Left ventricle myocardium inferior (tissue), 1 donor: ENCODE data around the gene ART1. TPM values are rescaled to one million over a fixed set of nuclear protein-coding genes. Genes with fewer than 3 reads are reported as not detected.
"Not testable (repeated sequence)": the region's sequence is repeated elsewhere in the genome, so short reads cannot be mapped to it uniquely, and the experiment has no call there.

Source experiments
- DNase-seq: peaks from one replicate; pipeline ENCODE4 v3.0.0-alpha.2; 2020
- H3K27ac ChIP-seq: fragments of 200-600 bp; replicated peaks from 2 replicates; pipeline ENCODE4 v1.8.0; 2021
- H3K27me3 ChIP-seq: fragments of 200-600 bp; 2 replicates; pipeline ENCODE4 v1.8.0; 2021; ENCODE audit warnings: low read depth
- H3K36me3 ChIP-seq: fragments of 200-600 bp; 2 replicates; pipeline ENCODE4 v1.8.0; 2021
- H3K4me1 ChIP-seq: fragments of 200-600 bp; 2 replicates; pipeline ENCODE4 v1.8.0; 2021
- H3K4me3 ChIP-seq: fragments of 200-600 bp; 2 replicates; pipeline ENCODE4 v1.8.0; 2021; ENCODE audit warnings: mild to moderate bottlenecking, moderate library complexity
- H3K9me3 ChIP-seq: fragments of 200-600 bp; replicated peaks from 2 replicates; pipeline ENCODE4 v1.8.0; 2021
- CTCF ChIP-seq: fragments of 200-600 bp; IDR thresholded peaks from 2 replicates; pipeline ENCODE4 v1.8.0; 2021; ENCODE audit warnings: antibody characterized with exemption, mild to moderate bottlenecking, borderline replicate concordance
- intact Hi-C: fragments of 100-400 bp; cut with micrococcal nuclease; formaldehyde crosslinking; loops from one replicate; pipeline ENCODE4 v1.11.0; 2022
- total RNA-seq: library from RNA; stranded (reverse); fragmentation: NEBNext Ultra II Directional; extraction: Animal tissue kit (Norgen Biotek cat#: 25700); gene quantifications from one replicate; pipeline ENCODE4 v1.2.1, GENCODE V29; 2021
- donor health status: DM: no; HTN: yes; CAD: no; lungs with severe emphysema.

The ART1 gene
- total RNA-seq, 1 donor from 2014 or later: 0.58 TPM

GRCh38 chr11:3655547-3655946 lies 10.6 kb downstream of the ART1 start:
- no peaks in the 10 kb centered on the region for H3K27me3 ChIP-seq

GRCh38 chr11:3657331-3657730 lies 12.4 kb downstream of the ART1 start:
- intact Hi-C loops, H3K36me3 ChIP-seq, DNase-seq, H3K9me3 ChIP-seq, H3K27me3 ChIP-seq, H3K4me3 ChIP-seq, H3K27ac ChIP-seq, H3K4me1 ChIP-seq: not testable (repeated sequence)

More at GRCh38 chr11:3655547-3655946, 10.6 kb downstream of the ART1 start:
- no peaks in the 10 kb centered on the region for H3K36me3 ChIP-seq
- intact Hi-C loops: no loop called here
- H3K4me1 ChIP-seq: no peaks in the 10 kb centered on the region
- no peak for TF ChIP-seq CTCF
- H3K4me3 ChIP-seq: no peak overlapping the region
- H3K9me3 ChIP-seq: no peaks in the 10 kb centered on the region
- no peak overlapping the region for H3K27ac ChIP-seq
- no peak for DNase-seq

GRCh38 chr11:3658252-3658651 lies 13.3 kb downstream of the ART1 start:
- no peaks in the 10 kb centered on the region for H3K36me3 ChIP-seq
- DNase-seq: no peak

GRCh38 chr11:3659595-3660515 lies 14.9 kb downstream of the ART1 start:
- H3K27ac ChIP-seq: no peak overlapping the region

More at GRCh38 chr11:3658252-3658651, 13.3 kb downstream of the ART1 start:
- no peaks in the 10 kb centered on the region for H3K4me1 ChIP-seq
- intact Hi-C loops: no loop called here
- no peak overlapping the region for H3K4me3 ChIP-seq
- H3K9me3 ChIP-seq: no peaks in the 10 kb centered on the region
- H3K27me3 ChIP-seq: no peaks in the 10 kb centered on the region
- H3K27ac ChIP-seq: no peak overlapping the region
- TF ChIP-seq CTCF: no peak

GRCh38 chr11:3660960-3661359 lies 16.0 kb downstream of the ART1 start:
- peaks cover 2% of the 10 kb centered on the region for H3K4me1 ChIP-seq
- H3K4me3 ChIP-seq: no peak overlapping the region
- intact Hi-C loops: no loop called here
- peaks cover 2% of the 10 kb centered on the region for H3K36me3 ChIP-seq
- TF ChIP-seq CTCF: no peak
- no peak for DNase-seq
- no peaks in the 10 kb centered on the region for H3K9me3 ChIP-seq
- H3K27ac ChIP-seq: no peak overlapping the region
- no peaks in the 10 kb centered on the region for H3K27me3 ChIP-seq

More at GRCh38 chr11:3659595-3660515, 14.9 kb downstream of the ART1 start:
- no peak for DNase-seq
- intact Hi-C loops: no loop called here
- Histone ChIP-seq H3K36me3 (no peaks in the 10 kb centered on the region), H3K9me3 (no peaks in the 10 kb centered on the region), H3K4me3 (no peak overlapping the region), H3K27me3 (no peaks in the 10 kb centered on the region), H3K4me1 (no peaks in the 10 kb centered on the region)
- TF ChIP-seq CTCF: no peak

GRCh38 chr11:3662856-3663255 lies 17.9 kb downstream of the ART1 start:
- DNase-seq: no peak
- intact Hi-C loops: no loop called here
- Histone ChIP-seq H3K4me1 (peaks cover 7% of the 10 kb centered on the region), H3K27me3 (no peaks in the 10 kb centered on the region), H3K27ac (no peak overlapping the region), H3K9me3 (no peaks in the 10 kb centered on the region), H3K4me3 (no peak overlapping the region), H3K36me3 (peaks cover 21% of the 10 kb centered on the region)
- TF ChIP-seq CTCF: no peak
